ENCODE results near the gene SYNRG. TPM values are rescaled to one million over a fixed set of nuclear protein-coding genes. Genes with fewer than 3 reads are reported as not detected.
A peak's percentile ranks its signal among the peaks of the same experiment; 100 is the strongest.

The SYNRG gene
- total RNA-seq, 2 experiments from 2014 or later: 90.8 to 122 TPM

DNA sequence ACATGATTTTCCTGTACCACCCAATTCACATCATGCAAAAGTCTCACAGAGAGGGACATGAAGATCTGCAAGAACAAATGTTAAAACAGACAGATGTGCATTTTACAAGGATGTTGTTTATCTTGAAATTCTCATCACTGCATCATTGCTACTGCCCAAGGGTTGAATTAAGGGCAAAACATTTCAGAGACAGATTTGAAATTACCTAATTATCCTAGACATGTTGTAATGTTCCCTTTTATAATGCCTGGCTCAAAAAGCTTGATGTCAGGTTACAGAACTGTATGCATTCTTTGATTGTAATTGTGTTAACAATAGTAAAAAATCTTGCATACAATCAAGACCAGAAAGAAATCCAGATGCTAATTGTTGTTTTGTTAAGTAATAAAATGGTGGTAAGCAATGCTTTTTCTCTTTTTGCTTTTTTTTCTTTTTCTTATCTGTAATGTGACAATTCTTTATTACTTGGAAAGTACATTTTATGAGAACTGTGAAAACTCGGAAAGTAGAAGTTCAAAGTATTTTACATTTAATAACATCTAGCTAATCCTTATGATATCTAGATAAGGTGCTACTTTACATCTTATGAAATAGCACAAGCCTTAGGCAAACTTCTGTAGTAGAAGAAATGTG is 123.2 kb downstream of the SYNRG start:
- Mint-ChIP-seq H3K36me3 (no peaks in the 10 kb centered on the region), H3K4me1 (peaks cover 34% of the 10 kb centered on the region), H3K9me3 (ENCODE audit: low read depth) (no peaks in the 10 kb centered on the region), H3K27ac (no peak overlapping the region), H3K4me3 (no peak overlapping the region), H3K27me3 (no peaks in the 10 kb centered on the region)
- ATAC-seq (no peak), DNase-seq (no peak)
- CTCF ChIA-PET: interaction anchor here (1.0 to 1.2 kb wide), 2 partner anchors 49 to 79 kb away, joined by 3 read pairs; partner anchors contain the start of genes ACACA and TADA2A

DNA sequence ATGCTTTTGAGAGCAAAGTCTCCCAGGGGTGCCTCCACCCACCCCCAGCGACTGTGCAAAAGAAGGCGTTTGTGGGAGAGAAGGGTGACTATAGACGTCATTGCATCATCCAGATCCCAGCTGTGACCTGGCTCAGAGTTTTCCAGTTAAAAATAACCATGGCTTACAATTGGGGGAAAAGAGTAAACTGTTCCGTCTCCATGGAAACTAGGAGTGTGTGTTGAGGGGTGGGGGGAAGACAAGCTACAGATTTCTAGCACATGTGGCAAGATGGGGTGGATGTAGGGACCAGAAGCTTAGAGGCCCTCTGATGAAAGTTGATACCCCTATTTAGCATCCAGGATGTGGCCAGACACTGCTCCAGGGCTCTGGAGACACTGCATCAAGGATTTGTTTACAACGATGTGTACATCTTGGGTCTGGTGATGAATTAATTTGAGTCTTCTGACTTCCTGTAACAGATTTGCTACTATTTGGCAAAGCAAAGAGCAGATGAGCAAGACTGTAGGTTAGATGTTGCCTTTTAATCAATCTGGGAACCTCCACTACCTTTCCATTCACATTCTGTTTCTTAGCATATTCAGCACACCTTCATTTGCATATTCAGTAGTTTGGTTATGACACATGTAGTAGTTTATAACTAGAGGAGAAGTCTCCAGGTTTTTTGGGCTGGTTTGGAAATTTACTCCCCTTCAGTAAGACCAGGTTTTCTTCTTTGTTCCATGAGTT is 125.7 kb downstream of the SYNRG start:
- Mint-ChIP-seq H3K36me3 (peaks cover 11% of the 10 kb centered on the region), H3K9me3 (ENCODE audit: low read depth) (no peaks in the 10 kb centered on the region), H3K27ac (no peak overlapping the region), H3K4me3 (no peak overlapping the region), H3K27me3 (no peaks in the 10 kb centered on the region), H3K4me1 (peaks cover 18% of the 10 kb centered on the region)
- no peak for DNase-seq
- CTCF ChIA-PET: no interaction called here
- no peak for ATAC-seq

DNA sequence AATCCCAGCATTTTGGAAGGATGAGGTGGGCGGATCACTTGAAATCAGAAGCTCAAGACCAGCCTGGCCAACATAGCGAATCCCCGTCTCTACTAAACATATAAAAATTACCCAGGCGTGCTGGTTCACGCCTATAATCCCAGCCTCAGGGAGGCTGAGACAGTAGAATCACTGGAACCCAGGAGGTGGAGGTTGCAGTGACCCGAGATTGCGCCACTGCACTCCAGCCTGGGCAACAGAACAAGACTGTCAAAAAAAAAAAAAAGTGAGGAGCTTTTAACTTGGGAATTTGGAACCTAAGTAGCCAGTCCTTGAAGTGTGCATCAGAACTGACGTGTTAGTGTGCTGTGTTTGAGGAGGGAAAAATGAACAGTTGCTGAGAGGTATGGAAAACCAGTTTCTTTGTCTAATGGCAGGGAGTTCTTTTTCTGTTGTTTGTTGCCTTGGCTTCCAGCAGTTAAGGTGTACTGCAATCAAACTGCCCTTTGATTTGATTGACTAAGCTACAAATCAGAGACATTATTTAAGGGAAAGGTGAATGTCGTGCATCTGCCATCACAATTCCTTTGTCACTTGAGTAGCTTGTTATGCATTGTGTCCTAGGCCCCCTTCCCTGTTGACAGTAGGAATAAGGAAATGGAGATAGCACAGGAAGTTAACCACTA is 128.1 kb downstream of the SYNRG start:
- Mint-ChIP-seq H3K27ac (no peak overlapping the region), H3K4me3 (no peak overlapping the region), H3K36me3 (peaks cover 22% of the 10 kb centered on the region), H3K27me3 (no peaks in the 10 kb centered on the region), H3K4me1 (peaks cover 12% of the 10 kb centered on the region), H3K9me3 (ENCODE audit: low read depth) (no peaks in the 10 kb centered on the region)
- ATAC-seq (no peak), DNase-seq (no peak)
- CTCF ChIA-PET: no interaction called here

DNA sequence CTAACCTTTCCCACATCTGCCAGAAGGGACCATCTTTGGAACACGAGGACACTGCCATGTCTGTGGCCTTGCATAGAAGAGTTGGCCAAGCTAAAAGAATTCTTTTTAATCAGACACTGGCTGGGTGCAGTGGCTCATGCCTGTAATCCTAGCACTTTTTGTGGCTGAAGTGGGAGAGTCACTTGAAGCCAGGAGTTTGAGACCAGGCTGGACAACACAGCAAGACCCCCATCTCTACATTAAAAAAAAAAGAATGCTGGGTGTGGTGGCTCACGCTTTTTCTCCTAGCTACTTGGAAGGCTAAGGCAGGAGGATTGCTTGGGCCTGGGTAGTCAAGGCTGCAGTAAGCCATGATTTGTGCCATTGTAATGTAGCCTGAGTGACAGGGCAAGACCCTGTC is 128.8 kb downstream of the SYNRG start:
- ATAC-seq: no peak
- CTCF ChIA-PET: no interaction called here
- H3K27me3 Mint-ChIP-seq: no peaks in the 10 kb centered on the region
- H3K27ac Mint-ChIP-seq: no peak overlapping the region
- peaks cover 12% of the 10 kb centered on the region for H3K4me1 Mint-ChIP-seq
- no peak for DNase-seq
- peaks cover 27% of the 10 kb centered on the region for H3K36me3 Mint-ChIP-seq
- H3K4me3 Mint-ChIP-seq: no peak overlapping the region
- no peaks in the 10 kb centered on the region for H3K9me3 Mint-ChIP-seq (ENCODE audit: low read depth)

DNA sequence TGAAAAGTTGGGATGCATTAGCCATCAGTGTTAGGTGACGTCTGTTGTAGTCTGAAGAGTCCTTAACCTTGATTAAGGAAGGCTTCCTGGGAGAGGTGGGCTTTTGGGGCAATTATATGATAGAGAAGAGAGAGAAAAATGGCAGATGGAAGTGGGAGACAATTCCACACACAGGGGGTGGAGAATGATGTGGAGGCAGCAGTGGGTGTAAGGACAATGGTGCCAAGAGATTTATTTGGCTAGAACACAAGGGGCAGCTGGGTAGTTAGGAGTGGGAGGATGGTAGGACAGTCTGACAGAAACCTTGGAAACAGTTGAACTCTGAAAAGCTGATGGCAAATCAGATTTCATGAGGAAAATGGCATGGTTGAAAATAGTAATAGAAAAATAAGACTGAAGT is 130.2 kb downstream of the SYNRG start:
- ATAC-seq: no peak
- DNase-seq: no peak
- Mint-ChIP-seq H3K4me3 (no peak overlapping the region), H3K27me3 (no peaks in the 10 kb centered on the region), H3K9me3 (ENCODE audit: low read depth) (no peaks in the 10 kb centered on the region), H3K27ac (no peak overlapping the region), H3K36me3 (peaks cover 29% of the 10 kb centered on the region), H3K4me1 (peaks cover 12% of the 10 kb centered on the region)
- CTCF ChIA-PET: no interaction called here

DNA sequence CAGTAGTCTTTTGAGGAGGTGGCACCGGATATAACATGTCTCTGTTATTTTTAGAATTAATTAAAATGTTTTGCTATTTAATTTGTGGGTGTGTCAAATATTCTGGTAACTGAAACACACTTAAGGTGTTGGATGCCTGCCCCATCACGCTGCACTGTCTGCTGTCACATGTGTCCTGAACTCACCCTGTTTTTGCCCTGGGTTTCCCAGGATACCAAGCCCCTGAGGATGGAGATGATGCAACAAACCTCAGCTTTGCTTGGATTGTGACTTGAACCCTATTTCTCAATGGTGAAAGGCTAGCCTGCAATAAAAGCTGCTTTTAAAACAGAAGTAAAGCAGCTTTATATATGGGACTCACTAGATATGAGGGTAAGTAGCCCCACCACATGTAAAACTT is 131.0 kb downstream of the SYNRG start:
- no peak for DNase-seq
- no peak for ATAC-seq
- Mint-ChIP-seq H3K36me3 (peaks cover 36% of the 10 kb centered on the region), H3K9me3 (ENCODE audit: low read depth) (no peaks in the 10 kb centered on the region), H3K27me3 (no peaks in the 10 kb centered on the region), H3K4me1 (peaks cover 4% of the 10 kb centered on the region), H3K4me3 (no peak overlapping the region), H3K27ac (no peak overlapping the region)
- CTCF ChIA-PET: no interaction called here

DNA sequence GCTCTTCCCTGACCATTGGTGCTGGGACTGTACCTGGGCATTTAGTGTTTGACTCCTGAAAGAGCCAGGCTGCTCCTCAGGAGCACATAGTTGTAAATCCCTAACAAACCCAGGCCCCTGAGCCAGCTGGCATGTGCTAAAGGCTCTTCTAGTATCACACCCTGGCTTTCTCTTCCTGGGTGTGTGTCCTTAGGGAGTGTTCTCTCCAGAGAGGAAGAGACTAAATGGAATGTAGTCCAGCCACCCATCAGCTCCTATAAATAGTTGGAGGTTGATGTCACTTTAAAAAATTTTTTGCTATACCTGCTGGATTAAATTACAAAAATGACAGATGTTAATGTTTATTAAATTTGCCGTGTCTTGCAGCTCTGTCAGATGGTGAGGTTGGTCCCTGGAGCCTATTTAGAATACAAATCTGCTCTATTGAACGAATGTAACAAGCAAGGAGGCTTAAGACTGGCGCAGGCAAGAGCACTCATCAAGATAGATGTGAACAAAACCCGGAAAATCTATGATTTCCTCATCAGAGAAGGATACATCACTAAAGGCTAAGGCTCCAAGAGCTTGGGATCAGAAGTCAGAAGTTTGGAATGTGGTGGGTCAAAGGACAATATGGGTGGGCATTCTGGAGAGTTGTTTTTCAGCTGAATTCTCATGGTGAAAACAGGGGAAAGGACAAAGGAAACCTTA is 132.6 kb downstream of the SYNRG start:
- H3K4me3 Mint-ChIP-seq: no peak overlapping the region
- CTCF ChIA-PET: interaction anchor here (0.6 to 1.4 kb wide), 3 partner anchors 13 to 103 kb away, joined by 3 to 5 read pairs (median 3); no protein-coding TSS in a partner anchor
- no peak for DNase-seq
- no peaks in the 10 kb centered on the region for H3K27me3 Mint-ChIP-seq
- H3K36me3 Mint-ChIP-seq: peaks cover 42% of the 10 kb centered on the region
- H3K9me3 Mint-ChIP-seq (ENCODE audit: low read depth): no peaks in the 10 kb centered on the region
- ATAC-seq: no peak
- no peak overlapping the region for H3K27ac Mint-ChIP-seq
- no peaks in the 10 kb centered on the region for H3K4me1 Mint-ChIP-seq

DNA sequence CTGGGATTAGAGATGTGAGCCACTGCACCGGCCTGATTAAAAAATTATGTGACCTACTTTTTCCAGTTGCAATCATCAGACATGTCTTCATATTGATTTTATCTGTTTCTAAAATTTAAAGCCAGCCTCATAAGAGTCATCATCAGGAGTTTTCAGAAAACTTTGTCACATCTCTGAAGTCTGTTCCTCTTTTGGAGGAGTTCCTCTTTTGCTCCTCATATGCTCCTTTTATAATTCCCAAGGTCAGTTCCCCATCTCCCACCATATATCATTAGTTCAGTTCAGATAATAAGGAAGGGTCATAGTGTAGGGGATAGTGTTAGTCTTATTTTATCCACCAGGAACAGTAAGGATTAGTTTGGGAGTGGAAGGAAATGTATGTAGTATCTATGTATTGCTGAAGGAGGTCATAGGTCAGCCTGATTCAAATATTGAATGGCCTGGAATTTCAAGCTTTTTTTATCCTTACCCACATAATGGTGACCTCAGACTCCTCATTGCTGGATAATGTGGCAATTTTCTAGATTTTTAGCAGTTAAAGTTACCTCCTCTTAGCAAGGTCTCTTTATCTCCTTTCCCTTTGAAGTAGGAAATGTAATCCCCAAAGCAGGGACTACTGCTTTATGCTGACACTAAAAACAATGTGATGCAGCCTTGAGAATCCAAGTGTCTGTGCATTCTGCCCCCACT is 133.3 kb downstream of the SYNRG start:
- DNase-seq (no peak), ATAC-seq (no peak)
- Mint-ChIP-seq H3K4me1 (no peaks in the 10 kb centered on the region), H3K36me3 (peaks cover 46% of the 10 kb centered on the region), H3K9me3 (ENCODE audit: low read depth) (no peaks in the 10 kb centered on the region), H3K4me3 (no peak overlapping the region), H3K27me3 (no peaks in the 10 kb centered on the region), H3K27ac (no peak overlapping the region)
- CTCF ChIA-PET: no interaction called here

DNA sequence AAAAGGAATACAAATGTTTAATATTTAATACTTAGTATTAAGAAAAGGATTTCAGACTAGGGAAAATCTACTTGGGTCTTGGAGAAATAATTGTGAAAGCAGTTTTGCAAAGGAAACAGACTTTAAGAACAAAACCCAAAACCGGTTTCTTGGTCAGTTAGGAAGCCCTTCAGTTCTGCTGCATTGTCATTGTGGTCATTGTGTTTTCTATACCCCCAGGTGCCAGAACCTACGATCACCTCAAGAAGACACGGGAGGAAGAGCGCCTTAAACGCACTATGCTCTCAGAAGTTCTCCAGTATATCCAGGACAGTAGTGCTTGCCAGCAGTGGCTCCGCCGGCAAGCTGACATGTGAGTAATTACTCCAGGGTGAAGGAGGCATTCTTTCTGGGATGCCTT is 139.0 kb downstream of the SYNRG start:
- Mint-ChIP-seq H3K36me3 (peaks cover 45% of the 10 kb centered on the region), H3K4me1 (peaks cover 14% of the 10 kb centered on the region), H3K9me3 (ENCODE audit: low read depth) (no peaks in the 10 kb centered on the region), H3K4me3 (no peak overlapping the region), H3K27ac (peak overlapping the region; percentile 26), H3K27me3 (no peaks in the 10 kb centered on the region)
- CTCF ChIA-PET: no interaction called here
- DNase-seq: no peak
- ATAC-seq: no peak

DNA sequence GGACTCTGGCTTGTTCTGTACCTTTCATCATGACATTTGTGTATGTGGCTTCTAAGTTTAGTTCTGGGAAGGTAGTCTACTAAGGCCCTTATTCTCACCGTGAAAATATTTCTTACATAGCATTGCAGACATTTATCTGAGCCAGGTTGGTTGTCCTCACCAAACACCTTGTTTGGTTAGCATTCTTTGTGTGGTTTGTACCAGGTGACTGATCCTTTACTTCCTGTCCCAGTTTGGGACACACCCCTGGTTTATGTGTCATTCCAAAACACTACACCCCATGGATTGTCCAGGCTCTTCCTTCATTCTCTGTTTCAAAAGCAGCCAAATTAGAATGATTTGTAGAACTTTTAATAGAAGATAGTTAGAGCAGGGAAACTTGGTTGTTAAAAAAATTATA is 142.7 kb downstream of the SYNRG start:
- DNase-seq (no peak), ATAC-seq (no peak)
- H3K27me3 Mint-ChIP-seq: no peaks in the 10 kb centered on the region
- H3K4me3 Mint-ChIP-seq: no peak overlapping the region
- H3K27ac Mint-ChIP-seq: no peak overlapping the region
- CTCF ChIA-PET: interaction anchor here (1.2 kb wide), 1 partner anchor 12 kb away, joined by 3 read pairs; no protein-coding TSS in a partner anchor
- no peaks in the 10 kb centered on the region for H3K9me3 Mint-ChIP-seq (ENCODE audit: low read depth)
- peaks cover 16% of the 10 kb centered on the region for H3K4me1 Mint-ChIP-seq
- peaks cover 45% of the 10 kb centered on the region for H3K36me3 Mint-ChIP-seq

DNA sequence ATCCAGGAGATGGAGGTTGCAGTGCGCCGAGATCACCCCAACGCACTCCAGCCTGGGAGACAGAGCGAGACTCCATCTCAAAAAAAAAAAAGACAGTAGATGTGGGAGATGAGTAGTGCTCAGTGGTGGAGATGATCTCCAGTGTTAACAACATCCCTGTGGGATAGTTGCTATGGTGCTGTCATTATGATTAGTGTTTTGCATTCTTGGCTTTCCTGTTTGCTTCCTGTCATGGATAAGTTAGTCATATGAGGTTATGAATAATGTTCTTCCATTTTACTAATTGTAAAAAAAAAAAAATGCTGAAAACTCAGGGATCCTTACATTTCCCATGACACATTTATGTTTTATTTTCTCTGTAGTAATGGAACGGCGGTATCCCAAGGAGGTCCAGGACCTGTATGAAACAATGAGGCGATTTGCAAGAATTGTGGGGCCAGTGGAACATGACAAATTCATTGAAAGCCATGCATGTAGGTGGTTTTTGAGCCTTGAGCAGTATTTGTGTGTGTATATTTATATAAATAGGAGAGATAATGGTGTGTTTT is 144.1 kb downstream of the SYNRG start:
- Mint-ChIP-seq H3K27me3 (no peaks in the 10 kb centered on the region), H3K4me1 (peaks cover 19% of the 10 kb centered on the region), H3K9me3 (ENCODE audit: low read depth) (no peaks in the 10 kb centered on the region), H3K36me3 (peaks cover 35% of the 10 kb centered on the region), H3K27ac (no peak overlapping the region), H3K4me3 (no peak overlapping the region)
- CTCF ChIA-PET: interaction anchor here (1.2 kb wide), 1 partner anchor 10 kb away, joined by 3 read pairs; no protein-coding TSS in a partner anchor
- no peak for ATAC-seq
- no peak for DNase-seq

Measured in activated CD8-positive, alpha-beta memory T cell treated with anti-CD3 and anti-CD28 coated beads, Interleukin-2, amount 10 ng/mL, durations not matched to agents 7 days and 5 days (primary cell).